ENCODE measurements around the gene GALNT13.
A peak's percentile ranks its signal among the peaks of the same experiment; 100 is the strongest.

Gene GALNT13

GRCh38 chr2:154452471-154452870, 580.7 kb downstream of the GALNT13 start:
- TF ChIP-seq CTCF (conservative IDR thresholded peaks at IDR 0.05; ENCODE audit: low read length) = no peak
- no peak for TF ChIP-seq EZH2phosphoT487 (IDR thresholded peaks at IDR 0.05; ENCODE audit: borderline replicate concordance)
- Histone ChIP-seq H3K36me3 (ENCODE audit: insufficient read depth, low read length) (no peaks in the 10 kb centered on the region), H3F3A (ENCODE audit: low read depth) (no peaks in the 10 kb centered on the region)

GRCh38 chr2:154452906-154453493, 581.3 kb downstream of the GALNT13 start:
- no peaks in the 10 kb centered on the region for H3K9me3 ChIP-seq (ENCODE audit: insufficient read depth, low read depth, low read length)
- peaks cover 16% of the 10 kb centered on the region for H3K4me1 ChIP-seq (ENCODE audit: insufficient read depth, low read length, poor library complexity, severe bottlenecking)
- no peaks in the 10 kb centered on the region for H3K27me3 ChIP-seq (ENCODE audit: insufficient read depth, low read length, poor library complexity, severe bottlenecking)
- H3K4me2 ChIP-seq (ENCODE audit: low read depth, low read length, poor library complexity, severe bottlenecking) = no peak overlapping the region
- H3K9ac ChIP-seq (ENCODE audit: low read depth, low read length, poor library complexity, severe bottlenecking) = no peak overlapping the region
- no peak overlapping the region for H3K4me3 ChIP-seq (ENCODE audit: low read length, poor library complexity, severe bottlenecking)
- no peak for TF ChIP-seq EZH2phosphoT487 (IDR thresholded peaks at IDR 0.05; ENCODE audit: borderline replicate concordance)
- TF ChIP-seq CTCF (conservative IDR thresholded peaks at IDR 0.05; ENCODE audit: low read length) = peak; percentile 77
- H3F3A ChIP-seq (ENCODE audit: low read depth) = no peaks in the 10 kb centered on the region
- H3K9me2 ChIP-seq (replicated peaks; ENCODE audit: low read depth, low read length) = no peaks in the 10 kb centered on the region
- H3K36me3 ChIP-seq (ENCODE audit: insufficient read depth, low read length) = no peaks in the 10 kb centered on the region
- peak overlapping the region; percentile 39 for H2AFZ ChIP-seq (ENCODE audit: low read length)
- H3K79me2 ChIP-seq (ENCODE audit: insufficient read depth, low read length) = no peaks in the 10 kb centered on the region
- H4K20me1 ChIP-seq (ENCODE audit: insufficient read depth, low read length, poor library complexity, severe bottlenecking) = no peaks in the 10 kb centered on the region

More at GRCh38 chr2:154452471-154452870, 580.7 kb downstream of the GALNT13 start:
- H3K4me1 ChIP-seq (ENCODE audit: insufficient read depth, low read length, poor library complexity, severe bottlenecking) = peaks cover 16% of the 10 kb centered on the region
- no peak overlapping the region for H3K9ac ChIP-seq (ENCODE audit: low read depth, low read length, poor library complexity, severe bottlenecking)
- peak overlapping the region; percentile 39; the same call in 1 of the 2 replicates for H2AFZ ChIP-seq (ENCODE audit: low read length)
- no peaks in the 10 kb centered on the region for H3K27me3 ChIP-seq (ENCODE audit: insufficient read depth, low read length, poor library complexity, severe bottlenecking)
- no peak overlapping the region for H3K4me3 ChIP-seq (ENCODE audit: low read length, poor library complexity, severe bottlenecking)
- no peaks in the 10 kb centered on the region for H3K9me2 ChIP-seq (replicated peaks; ENCODE audit: low read depth, low read length)
- no peaks in the 10 kb centered on the region for H3K79me2 ChIP-seq (ENCODE audit: insufficient read depth, low read length)
- no peaks in the 10 kb centered on the region for H4K20me1 ChIP-seq (ENCODE audit: insufficient read depth, low read length, poor library complexity, severe bottlenecking)
- H3K9me3 ChIP-seq (ENCODE audit: insufficient read depth, low read depth, low read length) = no peaks in the 10 kb centered on the region
- H3K4me2 ChIP-seq (ENCODE audit: low read depth, low read length, poor library complexity, severe bottlenecking) = no peak overlapping the region

- Histone ChIP-seq H3K4me2 (ENCODE audit: low read depth, low read length, poor library complexity, severe bottlenecking) (peak overlapping the region; percentile 71), H2AFZ (ENCODE audit: low read length) (peak overlapping the region; percentile 87), H3K36me3 (ENCODE audit: insufficient read depth, low read length) (no peaks in the 10 kb centered on the region), H3K9ac (ENCODE audit: low read depth, low read length, poor library complexity, severe bottlenecking) (peak overlapping the region; percentile 58), H3K9me3 (ENCODE audit: insufficient read depth, low read depth, low read length) (no peaks in the 10 kb centered on the region), H3K27me3 (ENCODE audit: insufficient read depth, low read length, poor library complexity, severe bottlenecking) (no peaks in the 10 kb centered on the region), H3K9me2 (replicated peaks; ENCODE audit: low read depth, low read length) (no peaks in the 10 kb centered on the region), H3K4me1 (ENCODE audit: insufficient read depth, low read length, poor library complexity, severe bottlenecking) (peaks cover 16% of the 10 kb centered on the region), H3K4me3 (ENCODE audit: low read length, poor library complexity, severe bottlenecking) (peak overlapping the region; percentile 70), H3K79me2 (ENCODE audit: insufficient read depth, low read length) (no peaks in the 10 kb centered on the region), H4K20me1 (ENCODE audit: insufficient read depth, low read length, poor library complexity, severe bottlenecking) (no peaks in the 10 kb centered on the region), H3F3A (ENCODE audit: low read depth) (no peaks in the 10 kb centered on the region)
- TF ChIP-seq EZH2phosphoT487 (IDR thresholded peaks at IDR 0.05; ENCODE audit: borderline replicate concordance) (no peak), CTCF (conservative IDR thresholded peaks at IDR 0.05; ENCODE audit: low read length) (no peak)
Observed at GRCh38 chr2:154455166-154455565, 583.4 kb downstream of the GALNT13 start.
